Measurements from ENCODE around the gene OR4K2. TPM values are rescaled to one million over a fixed set of nuclear protein-coding genes. Genes with fewer than 3 reads are reported as not detected.
"Not testable (repeated sequence)": the region's sequence is repeated elsewhere in the genome, so short reads cannot be mapped to it uniquely, and the experiment has no call there.

The OR4K2 gene
- total RNA-seq, 1 donor from 2014 or later = not detected

GRCh38 chr14:19838433-19838832, 36.5 kb upstream of the OR4K2 start:
- DNase-seq (ENCODE audit: low spot score) = no peak
- H3K4me3 Mint-ChIP-seq = no peak overlapping the region
- H3K4me1 Mint-ChIP-seq = no peaks in the 10 kb centered on the region
- H3K27me3 Mint-ChIP-seq (ENCODE audit: insufficient read depth, low read depth) = no peaks in the 10 kb centered on the region
- Histone ChIP-seq H3K9me3 (ENCODE audit: low read depth) (peaks cover 87% of the 10 kb centered on the region), H4K20me1 (ENCODE audit: low read depth) (no peaks in the 10 kb centered on the region), H3K4me3 (no peak overlapping the region), H3K4me1 (no peaks in the 10 kb centered on the region), H3K79me2 (ENCODE audit: low read depth) (no peaks in the 10 kb centered on the region), H3K36me3 (no peaks in the 10 kb centered on the region), H2AFZ (replicated peaks) (no peak overlapping the region), H3K4me2 (no peak overlapping the region), H3K27ac (no peak overlapping the region), H3K9ac (no peak overlapping the region), H3K27me3 (no peaks in the 10 kb centered on the region), H3F3A (ENCODE audit: low read depth) (no peaks in the 10 kb centered on the region)
- TF ChIP-seq EZH2 (IDR thresholded peaks at IDR 0.05) (no peak), CTCF (IDR thresholded peaks at IDR 0.05) (no peak), EZH2phosphoT487 (IDR thresholded peaks at IDR 0.05) (no peak)
- H3K9me3 Mint-ChIP-seq = peaks cover 7% of the 10 kb centered on the region
- H3K36me3 Mint-ChIP-seq = no peaks in the 10 kb centered on the region
- no peak overlapping the region for H3K27ac Mint-ChIP-seq

GRCh38 chr14:19851365-19851764, 23.6 kb upstream of the OR4K2 start:
- no peak for TF ChIP-seq EZH2 (IDR thresholded peaks at IDR 0.05)
- no peak for TF ChIP-seq EZH2phosphoT487 (IDR thresholded peaks at IDR 0.05)
- no peak for TF ChIP-seq CTCF (IDR thresholded peaks at IDR 0.05)
- H3K27ac ChIP-seq = no peak overlapping the region
- H3K4me1 ChIP-seq = no peaks in the 10 kb centered on the region
- no peak for DNase-seq (ENCODE audit: low spot score)
- no peak overlapping the region for H3K9ac ChIP-seq
- Mint-ChIP-seq H3K27me3 (ENCODE audit: insufficient read depth, low read depth) (no peaks in the 10 kb centered on the region), H3K4me3 (no peak overlapping the region), H3K36me3 (no peaks in the 10 kb centered on the region), H3K9me3 (peaks cover 54% of the 10 kb centered on the region), H3K27ac (no peak overlapping the region), H3K4me1 (no peaks in the 10 kb centered on the region)
- no peaks in the 10 kb centered on the region for H3K27me3 ChIP-seq
- no peaks in the 10 kb centered on the region for H3K79me2 ChIP-seq (ENCODE audit: low read depth)
- H3F3A ChIP-seq (ENCODE audit: low read depth) = no peaks in the 10 kb centered on the region
- H3K9me3 ChIP-seq (ENCODE audit: low read depth) = peaks cover 80% of the 10 kb centered on the region
- peaks cover 3% of the 10 kb centered on the region for H3K36me3 ChIP-seq
- H3K4me3 ChIP-seq = no peak overlapping the region
- H3K4me2 ChIP-seq = no peak overlapping the region
- no peak overlapping the region for H2AFZ ChIP-seq (replicated peaks)
- no peaks in the 10 kb centered on the region for H4K20me1 ChIP-seq (ENCODE audit: low read depth)

GRCh38 chr14:19866061-19866669, 8.8 kb upstream of the OR4K2 start:
- H4K20me1 ChIP-seq (ENCODE audit: low read depth); H3F3A ChIP-seq (ENCODE audit: low read depth); H3K4me3 Mint-ChIP-seq; H3K27ac Mint-ChIP-seq; H3K36me3 Mint-ChIP-seq; H3K27ac ChIP-seq; H3K4me1 Mint-ChIP-seq; H3K79me2 ChIP-seq (ENCODE audit: low read depth); H3K36me3 ChIP-seq; H3K27me3 Mint-ChIP-seq (ENCODE audit: insufficient read depth, low read depth); DNase-seq (ENCODE audit: low spot score); H3K9ac ChIP-seq; H3K4me2 ChIP-seq; H3K4me1 ChIP-seq; H3K4me3 ChIP-seq; H3K27me3 ChIP-seq; H2AFZ ChIP-seq (replicated peaks): not testable (repeated sequence)
- peaks cover 20% of the 10 kb centered on the region for H3K9me3 Mint-ChIP-seq
- peaks cover 74% of the 10 kb centered on the region for H3K9me3 ChIP-seq (ENCODE audit: low read depth)

GRCh38 chr14:19873178-19873577, 1.8 kb upstream of the OR4K2 start:
- Histone ChIP-seq H3K9ac (no peak overlapping the region), H3K9me3 (ENCODE audit: low read depth) (peaks cover 78% of the 10 kb centered on the region), H3K27ac (no peak overlapping the region), H4K20me1 (ENCODE audit: low read depth) (no peaks in the 10 kb centered on the region), H3K4me3 (no peak overlapping the region), H3K4me2 (no peak overlapping the region), H3K36me3 (peaks cover 6% of the 10 kb centered on the region), H3K4me1 (no peaks in the 10 kb centered on the region), H3F3A (ENCODE audit: low read depth) (no peaks in the 10 kb centered on the region), H3K27me3 (no peaks in the 10 kb centered on the region), H2AFZ (replicated peaks) (no peak overlapping the region), H3K79me2 (ENCODE audit: low read depth) (no peaks in the 10 kb centered on the region)
- Mint-ChIP-seq H3K4me3 (no peak overlapping the region), H3K4me1 (no peaks in the 10 kb centered on the region), H3K36me3 (no peaks in the 10 kb centered on the region), H3K9me3 (peaks cover 31% of the 10 kb centered on the region), H3K27me3 (ENCODE audit: insufficient read depth, low read depth) (no peaks in the 10 kb centered on the region), H3K27ac (no peak overlapping the region)
- TF ChIP-seq EZH2phosphoT487 (IDR thresholded peaks at IDR 0.05) (no peak), EZH2 (IDR thresholded peaks at IDR 0.05) (no peak), CTCF (IDR thresholded peaks at IDR 0.05) (no peak)
- DNase-seq (ENCODE audit: low spot score) = no peak
